Astrocyte of the hippocampus (primary cell): Measurements from ENCODE around the gene TECTA.
"Not testable (repeated sequence)": the region's sequence is repeated elsewhere in the genome, so short reads cannot be mapped to it uniquely, and the experiment has no call there.

Experiments
- DNase-seq: peaks from one replicate; pipeline ENCODE4 v3.0.0; 2011; ENCODE audit warnings: low read depth, low spot score

Gene TECTA

GRCh38 chr11:121163658-121164308 is 62.7 kb downstream of the TECTA start:
- DNase-seq = no peak

- DNase-seq = not testable (repeated sequence)
Observed at GRCh38 chr11:121177629-121178028, 76.6 kb downstream of the TECTA start.

- DNase-seq = no peak
Observed at GRCh38 chr11:121179306-121179705, 78.3 kb downstream of the TECTA start.

GRCh38 chr11:121180183-121180582 is 79.1 kb downstream of the TECTA start:
- no peak for DNase-seq

GRCh38 chr11:121188776-121189175 is 87.7 kb downstream of the TECTA start:
- no peak for DNase-seq

GRCh38 chr11:121191818-121192217 is 90.8 kb downstream of the TECTA start:
- no peak for DNase-seq

GRCh38 chr11:121194731-121195596 is 93.9 kb downstream of the TECTA start:
- peak; percentile 83 for DNase-seq

- no peak for DNase-seq
Observed at GRCh38 chr11:121198491-121198890, 97.4 kb downstream of the TECTA start.

- DNase-seq = peak; percentile 7
Observed at GRCh38 chr11:121199516-121199915, 98.5 kb downstream of the TECTA start.

- DNase-seq = no peak
Observed at GRCh38 chr11:121206810-121207209, 105.8 kb downstream of the TECTA start.

GRCh38 chr11:121207485-121208115 is 106.6 kb downstream of the TECTA start:
- no peak for DNase-seq

GRCh38 chr11:121210445-121211080 is 109.5 kb downstream of the TECTA start:
- no peak for DNase-seq

- DNase-seq = no peak
Observed at GRCh38 chr11:121211626-121212025, 110.6 kb downstream of the TECTA start.

- DNase-seq = no peak
Observed at GRCh38 chr11:121212536-121213361, 111.7 kb downstream of the TECTA start.

- no peak for DNase-seq
Observed at GRCh38 chr11:121213362-121213893, 112.4 kb downstream of the TECTA start.

GRCh38 chr11:121214861-121215260 is 113.8 kb downstream of the TECTA start:
- DNase-seq = no peak

- DNase-seq = no peak
Observed at GRCh38 chr11:121221496-121222200, 120.6 kb downstream of the TECTA start.

GRCh38 chr11:121223161-121223560 is 122.1 kb downstream of the TECTA start:
- no peak for DNase-seq

- DNase-seq = no peak
Observed at GRCh38 chr11:121225382-121225781, 124.3 kb downstream of the TECTA start.
